NCI-H1436 treated with DMSO at 0.1 percent for 48 hours (cell line): ENCODE data around the gene MRPS12.
A peak's percentile ranks its signal among the peaks of the same experiment; 100 is the strongest.

Source experiments
- DNase-seq: peaks from one replicate; lab custom pipeline; 2025; lab: John Stamatoyannopoulos, UW

MRPS12 gene

DNA sequence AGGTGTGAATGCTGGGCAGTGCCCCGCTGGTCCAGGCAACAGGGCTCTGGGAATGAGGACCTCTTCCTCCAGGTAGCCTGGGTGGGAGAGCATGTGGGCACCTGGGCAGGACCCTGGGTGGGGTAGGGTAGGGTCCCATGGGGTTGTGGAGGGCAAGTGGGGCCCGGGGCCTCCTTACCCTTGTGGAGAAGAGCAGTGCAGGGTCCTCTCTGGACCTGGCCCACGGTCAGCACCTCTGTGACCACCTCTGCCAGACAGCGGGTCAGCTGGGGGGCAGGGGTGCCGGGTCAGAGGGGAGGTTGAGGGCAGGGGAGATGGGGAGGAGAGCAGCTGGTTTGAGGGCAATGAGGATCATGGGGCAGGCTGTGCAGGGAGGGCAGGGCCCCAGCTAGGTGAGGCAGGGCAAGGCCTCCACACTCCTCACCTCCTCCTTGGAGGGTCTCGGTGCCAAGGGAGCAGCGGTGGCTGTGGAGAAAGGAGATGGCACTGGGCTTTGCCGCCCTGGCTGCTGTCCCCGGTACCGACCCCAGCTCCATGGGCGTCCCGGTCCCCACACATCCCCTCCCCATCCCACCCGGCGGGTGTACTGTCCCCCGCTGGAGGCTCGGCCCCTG lies 19.2 kb upstream of the MRPS12 start:
- no peak for DNase-seq

DNA sequence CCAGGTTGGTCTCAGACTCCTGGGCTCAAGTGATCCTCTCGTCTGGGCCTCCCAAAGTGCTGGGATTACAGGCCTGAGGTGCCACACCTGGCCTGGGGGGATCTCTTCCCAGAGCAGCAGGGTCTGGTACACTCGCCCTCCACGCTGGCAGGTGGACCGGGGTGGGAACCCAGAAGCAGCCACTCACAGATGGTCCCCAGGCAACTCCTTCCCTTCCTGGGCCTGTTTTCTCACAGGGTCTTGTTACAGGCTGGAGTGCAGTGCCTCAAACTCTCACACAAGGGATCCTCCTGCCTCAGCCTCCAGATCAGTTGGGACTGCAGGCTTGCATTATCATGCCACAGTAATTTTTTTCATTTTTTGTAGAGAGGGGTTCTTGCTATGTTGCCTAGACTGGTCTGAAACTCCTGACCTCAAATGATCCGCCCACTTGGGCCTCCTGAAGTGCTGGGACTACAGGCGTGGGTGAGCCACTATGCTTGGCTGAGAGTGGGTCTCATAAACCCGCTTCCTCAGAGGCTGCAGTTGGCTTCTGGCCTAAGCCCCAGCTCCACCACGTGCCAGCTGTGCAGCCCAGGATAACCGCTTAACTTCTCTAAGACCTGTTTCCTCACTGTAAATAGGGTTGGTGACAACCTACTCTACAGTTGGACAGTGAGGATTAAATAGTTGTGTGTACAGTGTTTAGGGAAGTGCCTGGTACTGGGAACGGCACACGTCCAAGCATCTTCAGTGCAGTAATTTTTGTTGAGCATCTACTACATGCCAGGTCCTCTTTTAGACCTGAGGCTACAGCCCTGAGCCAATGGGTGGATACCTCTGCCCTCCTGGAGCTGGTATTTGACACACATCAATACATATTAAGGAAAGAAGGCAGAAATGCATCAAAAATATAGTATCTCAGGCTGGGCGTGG lies 17.9 kb upstream of the MRPS12 start:
- DNase-seq: no peak

GRCh38 chr19:38913958-38914357 lies 16.8 kb upstream of the MRPS12 start:
- DNase-seq: no peak

DNA sequence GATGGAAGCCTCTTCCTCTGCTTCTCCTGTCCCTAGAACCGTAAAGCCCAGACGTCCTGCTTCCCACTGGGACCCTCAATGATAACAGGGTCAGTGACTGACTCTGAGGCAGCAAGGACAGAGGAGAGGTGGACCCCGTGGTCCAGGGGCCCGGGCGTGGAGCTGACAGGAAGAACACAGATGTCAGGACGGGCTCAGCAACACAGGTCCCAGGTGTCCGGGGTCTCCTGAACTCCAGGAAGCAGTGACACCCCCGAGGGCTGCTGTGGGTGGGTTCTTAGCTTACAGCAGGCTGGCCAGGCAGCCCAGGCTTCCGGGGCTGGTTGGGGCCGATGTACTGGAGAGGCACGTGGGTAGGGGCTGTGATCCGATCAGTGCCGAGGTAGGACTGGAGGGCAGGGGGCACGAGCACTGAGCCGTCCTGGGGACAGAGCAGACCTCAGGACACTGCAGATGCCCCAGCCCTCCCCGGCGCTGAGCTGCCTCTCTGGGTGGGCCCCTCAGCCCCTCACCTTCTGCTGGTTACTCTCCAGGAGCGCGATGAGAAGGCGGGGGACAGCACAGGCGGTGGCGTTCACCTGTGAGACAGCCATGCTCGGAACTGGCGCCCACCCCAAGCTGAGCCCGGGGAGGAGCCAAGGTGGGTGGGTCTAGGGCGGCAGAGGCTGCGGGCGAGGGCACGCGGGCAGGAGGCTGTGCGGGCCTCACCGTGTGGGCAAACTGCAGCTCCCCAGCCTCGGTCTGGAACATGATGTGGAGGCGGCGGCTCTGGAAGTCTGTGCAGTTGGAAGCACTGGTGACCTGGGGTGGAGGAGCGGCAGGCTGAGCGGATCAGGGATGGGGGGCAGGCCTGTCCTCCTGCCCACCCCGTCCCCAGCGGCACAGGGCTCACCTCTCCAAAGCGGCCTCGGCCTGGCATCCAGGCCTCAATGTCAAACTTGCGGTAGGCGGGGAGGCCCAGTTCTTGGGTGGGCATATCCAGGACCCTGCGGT lies 15.1 kb upstream of the MRPS12 start:
- DNase-seq: no peak

DNA sequence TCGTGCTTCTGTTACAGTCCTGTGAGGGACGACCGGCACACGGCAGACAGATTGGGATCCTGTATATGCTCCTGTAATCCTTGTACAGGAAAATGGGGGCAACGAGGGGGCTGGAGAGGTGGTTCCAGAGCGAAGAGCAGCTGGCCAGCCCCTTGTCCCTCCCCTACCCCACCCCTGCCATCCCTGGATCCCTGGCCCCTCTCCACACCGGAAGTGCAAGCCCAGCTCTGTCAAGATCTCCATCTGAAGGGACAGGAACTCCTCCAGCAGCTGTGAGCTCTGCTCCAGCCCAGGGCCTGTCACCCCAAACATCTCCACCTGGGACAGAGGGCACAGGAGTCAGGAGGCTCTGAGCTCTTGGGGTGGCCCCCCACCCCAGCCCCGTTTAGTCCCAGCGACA lies 13.2 kb upstream of the MRPS12 start:
- no peak for DNase-seq

DNA sequence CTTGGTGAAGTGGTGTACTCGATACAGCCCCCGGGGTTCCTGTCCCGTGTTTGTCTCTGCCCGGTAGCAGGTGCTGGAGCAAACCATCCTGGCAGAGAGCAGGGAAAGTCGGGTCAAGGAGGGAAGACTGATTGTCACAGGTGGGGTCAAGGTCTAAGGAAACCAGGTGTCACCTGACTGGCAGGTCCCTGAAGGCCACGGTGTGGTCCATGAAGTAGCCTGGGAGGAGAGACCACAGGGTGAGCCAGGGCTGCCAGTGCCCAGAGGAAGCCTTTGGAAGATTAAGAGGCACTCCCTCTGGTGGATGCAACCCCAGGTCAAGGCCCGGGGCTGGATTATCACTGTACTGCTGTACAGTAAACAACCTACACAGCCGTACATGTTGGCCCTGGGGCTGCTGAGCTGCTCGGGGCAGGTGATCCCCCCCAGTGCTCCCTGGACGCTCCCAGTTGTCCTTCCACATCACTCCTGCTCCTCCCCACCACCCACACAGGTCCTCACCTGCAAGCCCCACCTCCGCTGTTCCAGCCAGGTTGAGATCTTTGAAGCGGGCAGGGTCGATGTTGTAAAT lies 12.7 kb upstream of the MRPS12 start:
- no peak for DNase-seq

GRCh38 chr19:38918526-38918925 lies 12.2 kb upstream of the MRPS12 start:
- DNase-seq: no peak

DNA sequence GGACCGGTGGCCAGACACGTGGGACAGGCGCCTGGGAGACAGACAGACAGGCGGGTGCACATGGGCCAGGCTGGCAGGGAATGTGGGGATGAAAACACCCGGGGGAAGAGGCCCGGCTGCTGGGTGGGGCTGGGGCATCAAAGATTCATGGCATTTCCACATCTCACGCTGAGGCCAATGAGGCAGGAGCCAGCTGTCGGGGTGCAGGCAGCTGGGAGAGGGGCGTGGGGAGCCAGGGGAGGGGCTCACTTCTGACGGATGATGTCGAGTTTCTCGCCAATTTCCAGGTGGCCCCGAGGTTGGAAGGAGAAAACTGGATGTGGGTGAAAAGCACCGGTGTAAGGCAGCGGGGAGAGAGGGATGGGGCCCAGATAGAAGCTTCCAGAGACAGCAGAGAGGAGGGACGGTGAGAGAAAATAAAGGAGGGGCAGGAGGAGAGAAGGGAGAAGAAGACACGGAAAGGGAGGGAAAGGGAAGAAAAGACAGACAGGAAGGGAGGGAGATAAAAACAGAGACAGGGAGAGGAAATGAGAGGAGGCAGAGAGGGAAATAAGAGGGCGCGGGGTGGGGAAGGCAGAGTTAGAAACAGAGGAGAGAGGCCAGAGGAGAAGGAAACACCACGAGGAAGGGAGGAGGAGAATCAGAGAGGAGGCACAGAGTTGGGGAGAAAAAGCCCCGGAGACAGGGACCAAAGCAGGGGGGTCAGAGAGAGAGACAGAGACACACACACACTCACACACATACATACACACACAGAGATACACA lies 10.7 kb upstream of the MRPS12 start:
- DNase-seq: no peak

GRCh38 chr19:38920602-38921419 lies 9.9 kb upstream of the MRPS12 start:
- DNase-seq: no peak

DNA sequence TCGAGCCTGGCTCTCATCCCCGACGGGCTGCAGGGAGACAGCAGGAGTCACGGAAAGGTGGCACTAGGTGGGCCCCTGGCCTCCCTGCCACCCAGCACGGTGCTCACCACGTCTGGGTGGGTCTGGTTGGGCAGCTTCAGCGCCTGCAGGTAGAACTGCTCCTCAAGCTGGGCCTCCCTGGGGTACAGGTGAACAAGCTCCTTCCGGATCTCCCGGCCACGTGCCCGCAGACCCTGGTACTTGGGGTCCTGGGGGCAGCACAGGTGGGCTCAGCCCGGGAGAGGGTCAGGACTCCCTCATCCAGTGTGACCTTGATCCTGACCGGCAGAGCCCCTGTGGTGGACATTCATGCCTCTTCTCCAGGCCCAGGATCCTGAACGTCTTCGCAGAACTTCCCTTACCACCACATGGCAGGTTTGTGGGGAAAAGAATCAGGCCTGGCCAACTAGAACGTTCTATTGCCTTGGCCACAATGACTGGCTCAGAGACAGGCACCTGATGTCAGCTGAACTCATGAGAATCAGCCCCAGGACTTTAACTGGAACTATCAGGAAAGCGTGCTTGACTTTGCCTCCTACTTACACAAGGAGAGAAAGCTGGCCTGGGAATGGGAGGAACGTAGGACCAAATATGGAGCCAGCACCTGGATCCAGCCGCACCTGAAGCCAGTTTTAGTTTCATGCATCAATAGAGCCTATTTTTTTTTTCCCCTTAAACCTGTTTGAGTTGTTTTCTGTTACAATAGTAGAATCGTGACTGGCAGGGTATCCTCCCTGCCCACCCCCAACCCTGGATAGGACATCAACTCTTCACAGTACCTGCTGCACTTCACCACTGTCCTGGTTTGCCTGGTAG lies 9.1 kb upstream of the MRPS12 start:
- no peak for DNase-seq

DNA sequence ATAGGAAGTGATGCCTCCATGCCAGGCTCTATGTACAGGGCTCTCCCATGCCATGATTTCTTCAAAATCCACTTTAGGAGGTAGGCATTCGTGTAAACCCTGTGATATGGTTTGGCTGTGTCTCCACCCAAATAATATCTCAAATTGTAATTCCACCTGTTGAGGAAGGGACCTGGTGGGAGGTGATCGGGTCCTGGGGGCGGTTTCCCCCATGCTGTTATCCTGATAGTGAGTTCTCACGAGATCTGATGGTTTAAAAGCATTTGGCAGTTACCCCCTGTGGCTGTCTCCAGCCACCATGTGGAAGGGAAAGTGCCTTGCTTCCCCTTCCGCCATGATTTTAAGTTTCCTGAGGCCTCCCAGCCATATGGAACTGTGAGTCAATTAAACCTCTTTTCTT lies 8.3 kb upstream of the MRPS12 start:
- DNase-seq: no peak

- no peak for DNase-seq
These were observed 6.4 kb upstream of the MRPS12 start for GRCh38 chr19:38924388-38924787.

DNA sequence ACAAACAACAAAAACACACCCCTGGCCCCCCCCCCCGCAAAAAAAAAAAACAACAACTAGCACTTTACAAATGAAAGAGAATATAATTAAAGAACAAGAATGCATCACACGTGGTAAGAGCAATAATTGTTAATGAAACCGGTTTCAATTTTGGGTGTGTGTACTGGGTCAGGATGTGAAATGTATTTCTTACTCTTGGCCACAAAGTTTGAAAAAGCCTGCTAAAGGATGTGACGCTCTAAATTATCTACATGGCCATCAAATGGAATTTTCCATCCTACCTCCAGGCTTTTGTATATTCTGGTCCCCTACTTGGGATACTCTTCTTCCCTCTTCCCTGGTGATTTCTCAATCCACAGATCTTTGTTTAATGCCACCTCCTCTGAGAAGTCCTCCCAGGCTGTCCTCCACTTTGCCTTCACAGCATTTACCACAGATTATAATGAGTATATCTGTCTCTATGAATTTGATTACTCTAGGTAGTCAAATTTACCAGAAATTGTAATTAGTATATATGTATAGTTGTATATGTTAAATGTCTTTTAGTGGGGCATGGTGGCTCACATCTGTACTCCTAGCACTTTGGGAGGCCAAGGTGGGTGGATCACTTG lies 2.2 kb upstream of the MRPS12 start:
- DNase-seq: no peak

- DNase-seq: peak; percentile 89
These were observed 592 bp upstream of the MRPS12 start, which contains the start of gene SARS2 for GRCh38 chr19:38929929-38930775. SARS2 (minus strand) TSS chr19:38930763; CDS start chr19:38930736, 27 bp downstream.

DNA sequence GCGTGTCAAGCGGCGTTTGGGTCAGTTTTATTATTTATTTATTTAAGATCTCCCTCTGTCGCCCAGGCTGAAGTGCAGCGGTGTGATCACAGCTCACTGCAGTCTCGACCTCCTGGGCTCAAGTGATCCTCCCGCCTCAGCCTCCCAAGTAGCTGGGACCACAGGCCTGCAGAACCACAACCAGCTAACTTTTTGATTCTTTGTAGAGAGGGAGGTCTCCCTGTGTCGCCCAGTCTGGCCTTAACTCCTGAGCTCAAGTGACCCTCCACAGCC lies 713 bp downstream of the MRPS12 start:
- no peak for DNase-seq

- no peak for DNase-seq
These were observed 1.9 kb downstream of the MRPS12 start for GRCh38 chr19:38932425-38933179.

DNA sequence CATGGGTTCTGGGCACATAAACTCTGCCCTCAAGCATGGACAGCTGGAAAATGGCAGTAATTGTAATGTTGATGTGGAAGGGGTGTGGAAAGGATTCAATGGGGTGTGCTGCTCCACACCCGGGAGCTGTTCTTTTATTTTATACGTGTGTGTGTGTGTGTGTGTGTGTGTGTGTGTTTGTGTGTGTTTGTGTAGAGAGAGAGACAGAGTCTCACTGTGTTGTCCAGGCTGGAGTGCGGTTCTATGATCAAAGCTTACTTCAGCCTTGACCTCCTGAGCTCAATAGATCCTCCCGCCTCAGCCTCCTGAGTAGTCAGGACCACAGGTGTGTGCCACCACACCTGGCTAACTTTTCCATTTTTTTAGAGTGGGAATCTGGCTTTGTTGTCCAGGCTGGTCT lies 2.8 kb downstream of the MRPS12 start:
- DNase-seq: no peak
